Measurements from ENCODE around the gene MEGF11.

Gene MEGF11

GRCh38 chr15:66284271-66284670, 30.7 kb upstream of the MEGF11 start:
- Histone ChIP-seq H3K4me3 (ENCODE audit: low read depth, low read length, poor library complexity, severe bottlenecking) (no peak overlapping the region), H3K9me3 (ENCODE audit: low read length) (no peaks in the 10 kb centered on the region), H3K9ac (ENCODE audit: low read length) (no peak overlapping the region), H3K36me3 (ENCODE audit: insufficient read depth, low read length) (no peaks in the 10 kb centered on the region), H3K9me2 (ENCODE audit: low read depth, low read length) (no peaks in the 10 kb centered on the region), H2AFZ (ENCODE audit: low read length) (no peak overlapping the region), H3K27me3 (ENCODE audit: insufficient read depth, low read length) (no peaks in the 10 kb centered on the region), H3K27ac (ENCODE audit: low read depth, low read length, poor library complexity, severe bottlenecking) (no peak overlapping the region), H3K4me1 (ENCODE audit: insufficient read depth, low read length, severe bottlenecking) (peaks cover 40% of the 10 kb centered on the region), H3K79me2 (ENCODE audit: insufficient read depth, low read length) (no peaks in the 10 kb centered on the region), H4K20me1 (ENCODE audit: insufficient read depth, low read length) (no peaks in the 10 kb centered on the region), H3K4me2 (ENCODE audit: low read length) (no peak overlapping the region), H3F3A (ENCODE audit: insufficient read depth, low read length) (peaks cover 7% of the 10 kb centered on the region; the same call in 1 of the 2 replicates)
- TF ChIP-seq EZH2 (IDR thresholded peaks at IDR 0.05; ENCODE audit: borderline replicate concordance, low read length) (no peak), CTCF (IDR thresholded peaks at IDR 0.05; ENCODE audit: low read length) (no peak)

GRCh38 chr15:66278671-66279070, 25.1 kb upstream of the MEGF11 start:
- no peaks in the 10 kb centered on the region; the same call in 1 of the 2 replicates for H3K36me3 ChIP-seq (ENCODE audit: insufficient read depth, low read length)
- H2AFZ ChIP-seq (ENCODE audit: low read length) = no peak overlapping the region
- H3K4me3 ChIP-seq (ENCODE audit: low read depth, low read length, poor library complexity, severe bottlenecking) = no peak overlapping the region
- no peaks in the 10 kb centered on the region for H3K79me2 ChIP-seq (ENCODE audit: insufficient read depth, low read length)
- no peak overlapping the region for H3K27ac ChIP-seq (ENCODE audit: low read depth, low read length, poor library complexity, severe bottlenecking)
- no peak overlapping the region for H3K9ac ChIP-seq (ENCODE audit: low read length)
- H3K9me3 ChIP-seq (ENCODE audit: low read length) = peaks cover 8% of the 10 kb centered on the region
- H3K27me3 ChIP-seq (ENCODE audit: insufficient read depth, low read length) = no peaks in the 10 kb centered on the region
- no peaks in the 10 kb centered on the region for H3K9me2 ChIP-seq (ENCODE audit: low read depth, low read length)
- H3K4me2 ChIP-seq (ENCODE audit: low read length) = no peak overlapping the region
- H4K20me1 ChIP-seq (ENCODE audit: insufficient read depth, low read length) = no peaks in the 10 kb centered on the region
- TF ChIP-seq CTCF (IDR thresholded peaks at IDR 0.05; ENCODE audit: low read length) = no peak
- H3F3A ChIP-seq (ENCODE audit: insufficient read depth, low read length) = no peaks in the 10 kb centered on the region
- no peaks in the 10 kb centered on the region for H3K4me1 ChIP-seq (ENCODE audit: insufficient read depth, low read length, severe bottlenecking)

- H4K20me1 ChIP-seq (ENCODE audit: insufficient read depth, low read length) = no peaks in the 10 kb centered on the region
- no peak overlapping the region for H3K4me3 ChIP-seq (ENCODE audit: low read depth, low read length, poor library complexity, severe bottlenecking)
- no peak overlapping the region for H3K4me2 ChIP-seq (ENCODE audit: low read length)
- H3K9me3 ChIP-seq (ENCODE audit: low read length) = peaks cover 8% of the 10 kb centered on the region
- H3K4me1 ChIP-seq (ENCODE audit: insufficient read depth, low read length, severe bottlenecking) = no peaks in the 10 kb centered on the region
- no peak overlapping the region for H3K27ac ChIP-seq (ENCODE audit: low read depth, low read length, poor library complexity, severe bottlenecking)
- no peak overlapping the region for H3K9ac ChIP-seq (ENCODE audit: low read length)
- no peaks in the 10 kb centered on the region; the same call in 1 of the 2 replicates for H3K36me3 ChIP-seq (ENCODE audit: insufficient read depth, low read length)
- TF ChIP-seq EZH2 (IDR thresholded peaks at IDR 0.05; ENCODE audit: borderline replicate concordance, low read length) (no peak), CTCF (IDR thresholded peaks at IDR 0.05; ENCODE audit: low read length) (no peak)
- H3K9me2 ChIP-seq (ENCODE audit: low read depth, low read length) = no peaks in the 10 kb centered on the region
- H3K27me3 ChIP-seq (ENCODE audit: insufficient read depth, low read length) = no peaks in the 10 kb centered on the region
- no peak overlapping the region for H2AFZ ChIP-seq (ENCODE audit: low read length)
- no peaks in the 10 kb centered on the region for H3F3A ChIP-seq (ENCODE audit: insufficient read depth, low read length)
- H3K79me2 ChIP-seq (ENCODE audit: insufficient read depth, low read length) = no peaks in the 10 kb centered on the region
Observed at GRCh38 chr15:66278056-66278455, 24.5 kb upstream of the MEGF11 start.
